Effector memory CD4-positive, alpha-beta T cell (primary cell): Measurements from ENCODE around the gene GZMM.

Source experiments
- DNase-seq, 3 donors: peaks; one replicate each; pipeline ENCODE4 v3.0.0-alpha.2; 2020
- H3K27ac ChIP-seq: 2 replicates; pipeline ENCODE4 v1.7.0; 2013; ENCODE audit warnings: mild to moderate bottlenecking, low read length, moderate library complexity; ENCODE audit not compliant: insufficient read depth, poor library complexity, severe bottlenecking
- H3K27me3 ChIP-seq: replicated peaks from 2 replicates; pipeline ENCODE4 v1.7.0; 2013; ENCODE audit warnings: mild to moderate bottlenecking, low read length; ENCODE audit not compliant: insufficient read depth, control insufficient read depth, poor library complexity, severe bottlenecking
- H3K36me3 ChIP-seq: 2 replicates; pipeline ENCODE4 v1.7.0; 2013; ENCODE audit warnings: mild to moderate bottlenecking, low read length, moderate library complexity; ENCODE audit not compliant: control insufficient read depth, insufficient read depth
- H3K4me1 ChIP-seq: 2 replicates; pipeline ENCODE4 v1.7.0; 2013; ENCODE audit warnings: low read length, mild to moderate bottlenecking; ENCODE audit not compliant: control insufficient read depth, insufficient read depth, poor library complexity, severe bottlenecking
- H3K4me3 ChIP-seq: 2 replicates; pipeline ENCODE4 v1.7.0; 2013; ENCODE audit warnings: low read length, low read depth, mild to moderate bottlenecking; ENCODE audit not compliant: insufficient read depth, poor library complexity, severe bottlenecking
- H3K9me3 ChIP-seq: 2 replicates; pipeline ENCODE4 v1.7.0; 2013; ENCODE audit warnings: mild to moderate bottlenecking, low read length, moderate library complexity; ENCODE audit not compliant: control insufficient read depth

GZMM gene

GRCh38 chr19:547836-548720 is 4.2 kb downstream of the GZMM start:
- no peak for DNase-seq
- Histone ChIP-seq H3K36me3 (peaks cover 5% of the 10 kb centered on the region), H3K4me3 (no peak overlapping the region), H3K9me3 (no peaks in the 10 kb centered on the region), H3K27ac (no peak overlapping the region), H3K4me1 (peaks cover 11% of the 10 kb centered on the region), H3K27me3 (no peaks in the 10 kb centered on the region)

DNA sequence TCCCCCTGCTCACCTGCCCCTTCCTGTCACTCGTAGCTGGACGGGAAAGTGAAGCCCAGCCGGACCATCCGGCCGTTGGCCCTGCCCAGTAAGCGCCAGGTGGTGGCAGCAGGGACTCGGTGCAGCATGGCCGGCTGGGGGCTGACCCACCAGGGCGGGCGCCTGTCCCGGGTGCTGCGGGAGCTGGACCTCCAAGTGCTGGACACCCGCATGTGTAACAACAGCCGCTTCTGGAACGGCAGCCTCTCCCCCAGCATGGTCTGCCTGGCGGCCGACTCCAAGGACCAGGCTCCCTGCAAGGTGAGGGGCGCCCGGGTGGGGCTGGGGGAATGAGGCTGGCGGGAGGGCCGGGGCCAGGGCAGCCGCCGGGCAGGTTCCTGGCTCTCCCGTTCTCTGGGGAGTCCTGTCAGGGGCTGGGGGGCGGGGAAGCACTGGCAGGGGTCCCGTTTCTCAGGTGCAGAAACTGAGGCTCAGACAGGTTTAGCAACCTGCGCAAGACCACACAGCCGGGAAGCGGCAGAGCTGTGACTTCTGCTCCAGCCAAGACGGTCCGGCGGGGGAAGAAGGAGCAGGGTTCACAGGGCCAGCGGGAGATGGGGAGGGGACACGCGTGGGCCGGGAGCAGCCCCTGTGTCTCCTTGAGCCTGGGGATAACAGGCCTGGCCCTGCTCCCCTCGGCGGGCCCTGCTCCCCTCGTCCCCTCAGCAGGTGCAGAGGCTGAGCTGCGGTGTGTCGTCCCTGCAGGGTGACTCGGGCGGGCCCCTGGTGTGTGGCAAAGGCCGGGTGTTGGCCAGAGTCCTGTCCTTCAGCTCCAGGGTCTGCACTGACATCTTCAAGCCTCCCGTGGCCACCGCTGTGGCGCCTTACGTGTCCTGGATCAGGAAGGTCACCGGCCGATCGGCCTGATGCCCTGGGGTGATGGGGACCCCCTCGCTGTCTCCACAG is 5.3 kb downstream of the GZMM start:
- DNase-seq = no peak
- Histone ChIP-seq H3K27ac (no peak overlapping the region), H3K9me3 (no peaks in the 10 kb centered on the region), H3K4me1 (peaks cover 3% of the 10 kb centered on the region), H3K27me3 (no peaks in the 10 kb centered on the region), H3K36me3 (peaks cover 5% of the 10 kb centered on the region), H3K4me3 (no peak overlapping the region)

- no peaks in the 10 kb centered on the region for H3K4me1 ChIP-seq
- H3K27me3 ChIP-seq = no peaks in the 10 kb centered on the region
- no peak for DNase-seq
- no peaks in the 10 kb centered on the region for H3K9me3 ChIP-seq
- H3K27ac ChIP-seq = no peak overlapping the region
- H3K36me3 ChIP-seq = no peaks in the 10 kb centered on the region
- no peak overlapping the region for H3K4me3 ChIP-seq
These were observed 11.0 kb downstream of the GZMM start for GRCh38 chr19:554817-555216.

DNA sequence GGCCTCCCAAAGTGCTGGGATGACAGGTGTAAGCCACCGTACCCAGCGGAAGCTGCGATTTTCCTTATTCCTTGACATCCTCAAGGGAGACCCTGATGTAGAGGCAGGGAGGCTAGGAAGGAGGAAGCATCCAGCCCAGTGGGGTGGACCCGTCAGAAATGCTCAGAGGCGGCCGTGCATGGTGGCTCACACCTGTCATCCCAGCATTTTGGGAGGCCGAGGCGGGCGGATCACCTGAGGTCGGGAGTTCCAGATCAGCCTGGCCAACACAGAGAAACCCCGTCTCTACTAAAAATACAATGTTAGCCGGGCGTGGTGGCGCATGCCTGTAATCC is 11.6 kb downstream of the GZMM start:
- H3K36me3 ChIP-seq = no peaks in the 10 kb centered on the region
- no peaks in the 10 kb centered on the region for H3K9me3 ChIP-seq
- no peaks in the 10 kb centered on the region for H3K4me1 ChIP-seq
- no peak overlapping the region for H3K4me3 ChIP-seq
- no peak overlapping the region for H3K27ac ChIP-seq
- DNase-seq = no peak
- no peaks in the 10 kb centered on the region for H3K27me3 ChIP-seq

GRCh38 chr19:556611-557382 is 12.9 kb downstream of the GZMM start:
- Histone ChIP-seq H3K27ac (no peak overlapping the region), H3K4me1 (no peaks in the 10 kb centered on the region), H3K9me3 (no peaks in the 10 kb centered on the region), H3K27me3 (no peaks in the 10 kb centered on the region), H3K4me3 (no peak overlapping the region), H3K36me3 (no peaks in the 10 kb centered on the region)
- DNase-seq = no peak

DNA sequence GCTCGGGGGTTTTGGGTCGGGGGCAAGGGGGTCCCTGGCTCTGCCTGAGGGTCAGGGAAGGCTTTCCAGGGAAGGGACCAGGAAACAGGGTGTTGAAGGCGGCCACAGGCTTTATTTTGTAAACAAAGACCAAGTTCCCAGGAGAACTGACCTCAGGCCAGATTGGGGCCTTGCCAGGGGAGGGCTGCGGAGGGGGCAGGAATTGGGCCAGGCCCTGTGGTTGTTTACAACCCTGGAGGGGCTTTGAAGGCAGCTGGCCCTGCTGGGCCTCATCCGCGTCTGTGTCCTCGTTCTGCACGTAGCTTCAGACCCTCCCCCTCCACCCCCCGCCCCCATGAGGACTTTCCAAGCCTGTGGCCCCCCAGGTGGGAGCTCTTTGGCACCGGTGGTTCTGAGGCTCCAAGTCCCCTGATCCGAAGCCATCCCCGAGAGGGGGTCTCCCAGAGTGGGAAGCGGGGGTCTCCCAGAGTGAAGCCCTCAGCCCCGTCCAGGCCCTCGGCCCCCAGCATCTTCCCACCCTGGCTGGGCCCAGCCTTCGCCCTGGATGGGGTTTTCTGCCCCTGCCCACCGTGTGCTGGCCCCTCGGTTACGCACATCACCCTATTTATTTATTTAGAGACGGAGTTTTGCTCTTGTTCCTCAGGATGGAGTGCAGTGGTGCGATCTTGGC is 15.1 kb downstream of the GZMM start:
- Histone ChIP-seq H3K4me1 (no peaks in the 10 kb centered on the region), H3K27ac (no peak overlapping the region), H3K27me3 (no peaks in the 10 kb centered on the region), H3K9me3 (no peaks in the 10 kb centered on the region), H3K4me3 (no peak overlapping the region), H3K36me3 (no peaks in the 10 kb centered on the region)
- DNase-seq = no peak

DNA sequence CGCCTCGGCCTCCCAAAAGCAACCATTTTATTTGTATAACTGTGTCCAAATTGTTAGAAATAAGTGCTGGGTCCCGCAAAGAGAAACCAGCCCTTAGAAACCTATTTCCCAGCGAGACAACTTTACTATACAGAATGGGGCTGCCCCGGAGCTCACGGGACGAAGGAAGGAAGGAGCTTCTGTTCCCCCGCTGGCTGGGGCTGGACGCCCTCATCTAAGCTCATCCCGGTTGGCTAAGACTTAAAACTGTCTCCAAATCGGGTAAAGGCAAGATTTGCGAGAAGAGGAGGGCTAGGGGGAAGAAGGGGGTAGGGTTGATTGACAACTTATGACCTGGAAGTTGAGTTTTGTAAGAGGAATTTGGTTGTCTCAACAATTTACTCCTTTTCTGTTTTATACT is 16.3 kb downstream of the GZMM start:
- Histone ChIP-seq H3K27me3 (no peaks in the 10 kb centered on the region), H3K4me1 (no peaks in the 10 kb centered on the region), H3K27ac (no peak overlapping the region), H3K9me3 (no peaks in the 10 kb centered on the region), H3K4me3 (no peak overlapping the region), H3K36me3 (no peaks in the 10 kb centered on the region)
- DNase-seq = no peak

DNA sequence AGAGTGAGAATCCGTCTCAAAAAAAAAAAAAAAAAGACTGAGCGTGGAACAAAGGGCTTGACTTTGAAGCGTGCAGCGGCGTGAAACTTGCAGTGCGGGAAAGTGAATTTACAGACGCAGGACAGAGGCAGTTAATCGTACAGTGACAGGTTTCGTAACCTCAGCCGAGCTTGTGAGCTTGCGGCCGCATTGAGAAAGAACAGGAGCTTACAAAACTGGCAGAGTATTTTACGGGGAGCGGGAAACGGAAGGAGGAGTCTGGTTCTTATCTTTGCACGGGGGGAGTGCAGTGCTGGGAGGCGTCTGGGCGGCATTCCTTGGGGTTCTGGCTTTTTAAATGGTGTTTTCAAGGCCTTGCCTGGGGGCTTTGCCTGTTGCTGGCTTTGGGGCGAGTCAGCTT is 22.6 kb downstream of the GZMM start:
- Histone ChIP-seq H3K36me3 (no peaks in the 10 kb centered on the region), H3K27me3 (no peaks in the 10 kb centered on the region), H3K27ac (no peak overlapping the region), H3K4me3 (no peak overlapping the region), H3K4me1 (peaks cover 7% of the 10 kb centered on the region), H3K9me3 (no peaks in the 10 kb centered on the region)
- no peak for DNase-seq

DNA sequence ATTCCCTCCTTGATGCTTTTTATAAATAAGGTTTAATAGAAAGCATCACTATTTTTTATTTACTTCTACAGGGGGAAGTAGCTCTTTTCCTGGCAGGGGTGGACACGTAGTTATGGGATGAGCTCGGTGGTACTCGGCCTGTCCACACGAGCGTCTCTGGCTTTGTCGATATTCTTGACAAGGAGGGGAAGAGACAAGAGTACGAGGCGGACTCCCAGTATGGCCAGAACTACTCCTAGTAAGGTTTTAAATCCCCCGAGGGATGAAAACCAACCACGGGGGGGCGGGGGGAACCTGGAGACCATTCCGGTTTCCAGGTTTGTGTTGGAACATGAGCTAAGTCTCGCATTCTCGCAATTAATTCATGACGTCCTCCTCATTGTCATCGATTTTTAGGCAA is 23.0 kb downstream of the GZMM start:
- no peak for DNase-seq
- Histone ChIP-seq H3K27ac (no peak overlapping the region), H3K4me3 (no peak overlapping the region), H3K27me3 (no peaks in the 10 kb centered on the region), H3K4me1 (peaks cover 8% of the 10 kb centered on the region), H3K36me3 (no peaks in the 10 kb centered on the region), H3K9me3 (no peaks in the 10 kb centered on the region)
